Neutrophil (primary cell): Measurements from ENCODE around the gene FGD4.
A peak's percentile ranks its signal among the peaks of the same experiment; 100 is the strongest.

Source experiments
- H3K27ac ChIP-seq: fragments of 200-600 bp; sonication (generic); 2 replicates; pipeline ENCODE4 v1.5.1; 2016; ENCODE audit warnings: mild to moderate bottlenecking, moderate library complexity
- H3K27me3 ChIP-seq: fragments of 200-600 bp; sonication (generic); 2 replicates; pipeline ENCODE4 v1.6.0; 2016; ENCODE audit warnings: mild to moderate bottlenecking
- H3K36me3 ChIP-seq: fragments of 200-600 bp; sonication (generic); 2 replicates; pipeline ENCODE4 v1.5.1; 2017
- H3K4me1 ChIP-seq, 2 experiments: fragments of 200-600 bp in 1 of 2; sonication (generic) in 1 of 2; 1 replicate in 1 of 2; 2 replicates in 1 of 2; pipeline versions ENCODE4 v1.5.1 to v1.6.1; 2013 to 2016; ENCODE audit warnings: low read depth in 1 of 2, low read length in 1 of 2, mild to moderate bottlenecking in 1 of 2, moderate library complexity in 1 of 2; ENCODE audit not compliant: control insufficient read depth in 1 of 2, insufficient read depth in 1 of 2
- H3K4me3 ChIP-seq, 2 experiments: fragments of 200-600 bp in 1 of 2; sonication (generic) in 1 of 2; 1 replicate in 1 of 2; 2 replicates in 1 of 2; pipeline ENCODE4 v1.5.1; 2013 to 2016; ENCODE audit warnings: low read depth in 1 of 2, low read length in 1 of 2, mild to moderate bottlenecking in 1 of 2, moderate library complexity in 1 of 2
- H3K9me3 ChIP-seq: fragments of 200-600 bp; sonication (generic); 2 replicates; pipeline ENCODE4 v1.5.1; 2016
- TF ChIP-seq, protein P1 (sequence below): fragments of 200-600 bp; sonication (generic); IDR thresholded peaks from 2 replicates; pipeline ENCODE4 v1.5.1; 2016; ENCODE audit warnings: antibody characterized with exemption

The FGD4 gene

GRCh38 chr12:32598688-32599087 is 199.3 kb downstream of the FGD4 start:
- Histone ChIP-seq H3K9me3 (no peaks in the 10 kb centered on the region), H3K4me3 (no peak overlapping the region), H3K27ac (no peak overlapping the region), H3K36me3 (peaks cover 42% of the 10 kb centered on the region), H3K4me1 (peaks cover 25 to 37% of the 10 kb centered on the region in 2 experiments), H3K27me3 (no peaks in the 10 kb centered on the region)
- TF ChIP-seq, protein P1, sequence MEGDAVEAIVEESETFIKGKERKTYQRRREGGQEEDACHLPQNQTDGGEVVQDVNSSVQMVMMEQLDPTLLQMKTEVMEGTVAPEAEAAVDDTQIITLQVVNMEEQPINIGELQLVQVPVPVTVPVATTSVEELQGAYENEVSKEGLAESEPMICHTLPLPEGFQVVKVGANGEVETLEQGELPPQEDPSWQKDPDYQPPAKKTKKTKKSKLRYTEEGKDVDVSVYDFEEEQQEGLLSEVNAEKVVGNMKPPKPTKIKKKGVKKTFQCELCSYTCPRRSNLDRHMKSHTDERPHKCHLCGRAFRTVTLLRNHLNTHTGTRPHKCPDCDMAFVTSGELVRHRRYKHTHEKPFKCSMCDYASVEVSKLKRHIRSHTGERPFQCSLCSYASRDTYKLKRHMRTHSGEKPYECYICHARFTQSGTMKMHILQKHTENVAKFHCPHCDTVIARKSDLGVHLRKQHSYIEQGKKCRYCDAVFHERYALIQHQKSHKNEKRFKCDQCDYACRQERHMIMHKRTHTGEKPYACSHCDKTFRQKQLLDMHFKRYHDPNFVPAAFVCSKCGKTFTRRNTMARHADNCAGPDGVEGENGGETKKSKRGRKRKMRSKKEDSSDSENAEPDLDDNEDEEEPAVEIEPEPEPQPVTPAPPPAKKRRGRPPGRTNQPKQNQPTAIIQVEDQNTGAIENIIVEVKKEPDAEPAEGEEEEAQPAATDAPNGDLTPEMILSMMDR, result no peak

DNA sequence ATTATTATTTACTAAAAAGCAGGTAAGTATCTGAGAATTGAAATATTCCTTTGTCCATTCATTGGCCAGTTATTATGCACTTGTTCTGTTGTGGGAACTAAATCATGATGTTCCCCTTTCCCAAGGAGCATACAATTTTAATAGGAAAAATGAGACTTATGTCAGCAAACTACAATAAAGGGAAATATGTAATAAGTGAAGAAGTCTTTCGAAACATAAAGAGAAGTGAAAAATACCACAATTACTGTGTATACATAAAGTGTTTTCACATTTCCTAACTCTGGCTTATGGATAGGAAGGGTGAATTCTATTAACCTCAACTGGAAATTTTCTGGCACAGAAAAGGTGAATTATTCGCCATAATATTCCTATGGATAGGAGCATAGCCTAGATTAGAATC is 201.3 kb downstream of the FGD4 start:
- Histone ChIP-seq H3K4me1 (peaks cover 17 to 30% of the 10 kb centered on the region in 2 experiments), H3K36me3 (peaks cover 48% of the 10 kb centered on the region), H3K9me3 (no peaks in the 10 kb centered on the region), H3K4me3 (no peak overlapping the region), H3K27me3 (no peaks in the 10 kb centered on the region), H3K27ac (peak overlapping the region; percentile 56)
- TF ChIP-seq, protein P1, result no peak

- TF ChIP-seq, protein P1, result no peak
Observed at GRCh38 chr12:32603071-32603470, 203.7 kb downstream of the FGD4 start.

DNA sequence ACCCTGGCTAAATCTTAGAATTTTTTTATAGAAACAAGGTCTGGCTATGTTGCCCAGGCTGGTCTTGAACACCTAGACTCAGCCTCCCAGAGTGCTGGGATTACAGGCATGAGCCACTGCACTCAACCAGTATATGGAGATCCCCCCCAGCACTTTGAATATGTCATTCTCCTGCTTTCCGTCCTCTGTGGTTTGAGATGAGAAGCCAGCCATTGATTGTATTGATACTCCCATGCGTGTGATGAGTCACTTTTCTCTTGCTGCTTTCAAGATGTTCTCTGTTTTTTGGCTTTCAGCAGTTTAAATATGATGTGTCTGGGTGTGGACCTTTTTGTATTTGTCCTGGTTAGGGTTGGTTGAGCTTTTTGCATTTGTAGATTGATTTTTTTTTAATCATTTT is 204.5 kb downstream of the FGD4 start:
- TF ChIP-seq, protein P1, result no peak
- Histone ChIP-seq H3K36me3 (peaks cover 68% of the 10 kb centered on the region), H3K4me1 (peaks cover 16 to 28% of the 10 kb centered on the region in 2 experiments), H3K27ac (no peak overlapping the region), H3K9me3 (no peaks in the 10 kb centered on the region), H3K4me3 (no peak overlapping the region), H3K27me3 (no peaks in the 10 kb centered on the region)

More at GRCh38 chr12:32603071-32603470, 203.7 kb downstream of the FGD4 start:
- peak overlapping the region; percentile 56 for H3K27ac ChIP-seq
- no peaks in the 10 kb centered on the region for H3K27me3 ChIP-seq
- no peak overlapping the region for H3K4me3 ChIP-seq
- no peaks in the 10 kb centered on the region for H3K9me3 ChIP-seq
- H3K4me1 ChIP-seq, result peaks cover 16 to 28% of the 10 kb centered on the region in 2 experiments
- peaks cover 67% of the 10 kb centered on the region for H3K36me3 ChIP-seq

DNA sequence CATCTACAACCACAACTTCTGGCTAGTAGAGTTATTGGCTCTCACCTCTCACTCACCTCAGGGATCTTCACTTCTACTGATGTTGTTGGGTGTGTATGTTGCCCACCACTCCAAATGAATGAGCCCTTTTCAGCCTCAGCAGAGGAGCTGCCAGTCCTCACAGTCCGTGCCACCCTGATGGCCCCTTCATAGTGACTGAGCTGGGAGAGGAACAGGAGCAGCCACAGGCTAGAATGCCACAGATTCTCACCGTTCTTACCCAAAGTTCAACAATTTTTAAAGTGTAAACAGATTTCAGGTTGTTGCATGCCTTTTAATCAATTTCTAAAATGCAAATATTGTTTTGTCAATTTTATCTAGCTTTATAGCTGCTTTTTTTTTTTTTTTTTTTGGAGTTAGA is 205.2 kb downstream of the FGD4 start:
- Histone ChIP-seq H3K4me3 (no peak overlapping the region), H3K4me1 (peaks cover 16 to 28% of the 10 kb centered on the region in 2 experiments), H3K36me3 (peaks cover 72% of the 10 kb centered on the region)

More for the DNA sequence above, 205.2 kb downstream of the FGD4 start:
- Histone ChIP-seq H3K27me3 (no peaks in the 10 kb centered on the region), H3K9me3 (no peaks in the 10 kb centered on the region), H3K27ac (no peak overlapping the region)
- TF ChIP-seq, protein P1, result no peak
